GM18873 (cell line): ENCODE measurements around the gene RHOJ.
"Not testable (repeated sequence)": the region's sequence is repeated elsewhere in the genome, so short reads cannot be mapped to it uniquely, and the experiment has no call there.

ENCODE experiments used
- ATAC-seq: cut with Tn5 transposase; IDR thresholded peaks from one replicate; pipeline ENCODE4 v1.9.1; 2021; ENCODE audit warnings: mild to moderate bottlenecking, moderate library complexity, moderate number of reproducible peaks; ENCODE audit not compliant: unreplicated experiment, low FRiP score

RHOJ gene

DNA sequence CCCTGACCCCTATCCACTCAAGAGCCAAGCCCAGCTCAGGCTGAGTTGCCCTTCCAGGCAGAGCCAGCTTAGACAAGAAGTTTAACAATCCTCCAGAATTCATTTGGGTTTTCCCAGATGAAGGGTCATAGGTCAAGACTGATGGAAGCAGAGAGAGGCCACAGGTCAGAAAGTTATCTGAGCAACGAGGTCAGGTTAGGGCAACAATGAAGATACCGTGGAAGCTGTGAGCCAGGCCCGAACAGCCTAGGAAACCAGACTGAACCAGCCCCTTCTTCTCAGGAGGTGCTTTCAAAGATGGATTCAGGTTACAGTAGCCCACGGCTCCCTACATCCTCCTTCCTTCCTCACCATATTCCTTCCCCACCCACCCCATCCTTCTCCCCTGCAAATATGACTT, 53.1 kb downstream of the RHOJ start:
- ATAC-seq: no peak

DNA sequence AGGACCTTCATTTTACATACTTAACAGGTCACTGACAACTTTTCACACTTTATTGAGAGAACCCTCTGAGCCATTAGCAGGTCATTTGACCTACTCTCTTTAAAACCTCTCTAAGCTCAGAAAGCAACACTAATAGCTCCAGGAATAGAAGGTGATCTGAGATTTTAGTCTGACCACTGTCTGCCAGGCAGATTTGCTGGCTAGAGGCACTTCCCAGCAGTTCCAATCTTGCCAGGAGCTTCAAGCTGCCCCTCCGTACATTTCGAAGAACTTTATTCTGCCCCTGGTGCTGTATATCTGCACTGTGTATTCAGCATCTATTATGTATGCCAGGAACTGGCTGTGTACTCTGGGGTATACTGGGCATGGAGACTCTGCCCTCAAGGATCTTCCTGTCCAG, 58.2 kb downstream of the RHOJ start:
- no peak for ATAC-seq

DNA sequence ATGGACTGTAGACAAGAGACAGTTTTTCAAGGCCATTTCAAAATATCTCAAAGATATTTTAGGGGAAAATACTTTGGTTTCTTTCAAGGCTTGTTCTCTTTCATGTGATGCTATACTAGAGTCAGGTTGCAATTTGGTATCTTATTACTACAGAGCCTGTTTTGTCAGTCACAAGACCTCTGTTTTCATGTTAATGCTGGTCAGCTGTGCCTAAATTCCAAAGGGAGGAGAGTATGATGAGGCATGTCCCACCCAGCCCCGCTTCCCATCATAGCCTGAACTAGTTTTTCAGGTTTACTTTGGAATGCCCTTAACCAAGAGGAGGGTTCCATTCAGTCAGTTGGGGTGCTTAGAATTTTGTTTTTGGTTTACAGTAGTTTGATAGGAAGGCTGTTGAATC, 61.9 kb downstream of the RHOJ start:
- no peak for ATAC-seq

DNA sequence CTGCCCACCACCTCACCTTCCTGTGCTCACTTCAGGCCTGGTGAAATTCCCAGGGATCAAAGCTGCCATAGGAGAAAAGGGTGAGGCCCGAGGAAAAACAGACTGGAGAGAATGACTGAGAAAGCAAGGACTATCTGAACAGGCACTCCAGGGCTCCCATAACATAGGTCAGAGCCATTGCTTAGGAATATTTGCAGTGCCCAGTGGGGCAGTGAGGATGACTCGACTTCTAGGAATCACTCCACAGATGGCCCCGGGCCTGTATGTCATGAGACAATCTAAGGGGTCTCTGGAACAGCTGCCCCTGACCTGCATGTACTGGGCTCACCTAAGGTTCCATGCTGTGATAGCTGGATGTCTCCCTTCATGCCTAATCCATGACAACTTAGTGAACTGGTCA, 62.9 kb downstream of the RHOJ start:
- ATAC-seq: no peak

DNA sequence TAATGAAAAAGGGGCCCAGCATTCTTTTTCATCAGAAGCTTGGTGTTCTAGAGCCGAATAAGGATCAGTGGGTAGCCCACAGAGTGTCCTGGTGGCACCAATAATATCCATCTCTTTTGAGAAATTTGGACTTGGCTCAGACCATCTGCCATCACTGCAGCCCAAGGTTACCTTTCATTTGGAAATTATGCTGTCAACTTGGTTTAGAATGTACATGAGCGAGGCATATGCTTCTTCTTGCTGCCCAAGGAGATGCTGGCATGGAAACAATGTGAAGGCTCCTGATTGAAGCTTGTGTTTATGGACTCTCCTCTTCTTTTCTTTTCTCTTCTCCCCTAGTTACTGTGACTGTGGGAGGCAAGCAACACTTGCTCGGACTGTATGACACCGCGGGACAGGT, 64.5 kb downstream of the RHOJ start:
- ATAC-seq: no peak

DNA sequence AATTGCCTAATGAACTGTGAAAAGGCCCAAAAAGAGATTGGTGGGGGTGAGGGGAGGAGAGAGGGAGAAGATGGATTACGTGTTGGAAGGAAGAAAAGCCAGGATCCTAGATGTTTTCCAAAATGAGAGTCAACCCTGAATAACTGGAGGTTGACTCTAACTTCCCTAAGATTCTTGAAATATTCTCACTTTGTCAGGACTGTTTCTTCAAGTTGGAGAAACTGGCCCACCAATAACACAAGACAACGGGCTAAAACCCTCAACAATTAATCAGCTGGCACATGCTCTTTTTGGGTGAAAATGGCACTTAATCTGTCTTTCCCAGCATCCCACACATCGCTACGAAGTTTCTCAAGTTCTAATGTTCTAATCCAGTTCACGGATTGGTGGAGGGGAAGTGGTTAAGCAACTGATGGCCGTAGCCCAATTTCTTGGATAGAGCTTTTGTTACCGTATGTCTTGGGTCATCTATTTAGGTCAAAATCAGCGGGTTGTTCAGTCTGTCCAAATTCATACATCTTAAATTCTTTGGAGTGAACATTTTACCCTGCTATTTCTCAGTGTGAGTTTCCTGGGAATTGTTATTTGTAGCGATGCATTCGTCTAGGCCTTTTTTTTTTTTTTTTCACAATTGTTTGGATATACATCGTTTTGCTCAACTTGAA, 65.5 kb downstream of the RHOJ start:
- no peak for ATAC-seq

DNA sequence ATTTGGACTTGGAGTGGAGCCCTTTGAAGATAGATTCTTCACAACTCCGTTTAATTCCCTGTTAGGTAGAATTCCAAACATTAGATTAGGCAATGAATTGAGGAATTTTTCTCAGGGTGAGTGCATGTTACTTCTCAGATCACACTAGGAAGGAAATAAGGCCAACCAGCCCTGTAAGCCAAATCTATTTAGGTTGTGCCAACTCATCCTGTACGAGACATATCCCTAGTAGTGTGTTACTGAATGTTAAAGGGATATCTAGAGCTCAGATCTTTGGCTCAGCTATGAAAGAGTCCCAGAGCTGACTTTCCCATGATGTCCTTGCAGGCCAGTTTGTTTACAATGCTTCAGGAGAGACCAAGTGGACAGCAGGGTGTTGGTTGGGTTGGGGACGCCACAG, 68.9 kb downstream of the RHOJ start:
- ATAC-seq: no peak

DNA sequence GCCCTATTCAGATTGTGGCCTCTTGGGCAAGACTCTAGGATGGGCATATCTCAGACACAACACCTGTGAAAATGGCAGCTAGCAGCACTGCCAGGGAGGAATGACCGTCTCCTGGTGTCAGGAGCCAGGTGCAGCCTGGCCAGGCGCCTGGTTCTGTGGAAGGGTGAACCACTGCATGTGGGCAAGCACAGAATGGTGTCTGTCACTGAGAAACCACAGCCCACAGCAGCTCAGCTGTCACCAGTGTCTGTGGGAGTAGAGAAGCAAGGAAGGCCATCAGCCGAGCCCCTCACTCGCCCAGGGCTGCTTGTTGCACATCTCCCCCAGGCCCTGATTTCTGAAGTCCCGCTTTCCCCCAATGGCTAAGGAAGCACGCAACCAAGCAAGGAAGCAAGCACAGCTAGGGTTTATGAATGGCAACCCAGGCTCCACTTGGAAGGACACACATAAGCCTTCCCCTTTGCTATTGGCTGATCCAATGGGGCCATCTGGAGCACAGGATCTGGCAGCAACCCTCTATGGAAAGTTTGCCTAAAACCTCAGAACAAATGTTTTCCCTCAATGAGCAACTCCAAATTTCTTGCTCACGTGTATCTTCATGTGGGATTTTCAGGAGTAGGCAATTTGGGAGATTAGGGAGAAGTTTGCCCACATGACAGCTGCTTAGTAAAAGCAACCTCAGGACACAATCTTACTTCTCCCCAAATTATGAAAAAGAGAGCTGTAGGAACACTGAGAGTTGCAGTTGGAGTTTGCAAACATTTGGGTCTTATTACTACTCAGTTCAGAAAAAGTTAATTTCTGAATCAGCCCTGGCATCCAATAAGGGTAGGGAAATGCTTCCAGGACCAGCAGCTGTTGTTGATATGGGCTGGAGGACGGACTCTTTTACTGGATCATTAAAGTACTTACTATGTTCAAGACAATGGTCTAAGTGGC, 69.7 kb downstream of the RHOJ start:
- ATAC-seq: no peak

DNA sequence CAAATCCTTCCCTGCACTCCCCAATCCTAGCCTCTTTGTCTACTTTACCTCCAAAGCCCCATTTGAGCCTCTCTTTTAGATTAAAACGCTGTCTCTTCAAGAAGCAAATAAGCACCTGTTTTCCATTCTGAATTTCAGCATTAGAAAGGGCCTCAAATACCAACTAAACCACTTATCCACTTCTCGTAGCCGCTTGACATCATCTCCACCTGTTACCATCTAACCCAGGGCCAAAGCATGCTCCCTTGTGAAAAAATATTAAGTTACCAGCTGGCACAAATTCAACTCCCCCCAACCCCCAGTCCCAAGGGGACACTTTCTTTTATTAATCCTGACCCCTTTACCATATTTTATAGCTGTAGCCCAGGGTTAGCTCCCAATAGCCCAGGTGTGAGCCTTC, 71.4 kb downstream of the RHOJ start:
- no peak for ATAC-seq

DNA sequence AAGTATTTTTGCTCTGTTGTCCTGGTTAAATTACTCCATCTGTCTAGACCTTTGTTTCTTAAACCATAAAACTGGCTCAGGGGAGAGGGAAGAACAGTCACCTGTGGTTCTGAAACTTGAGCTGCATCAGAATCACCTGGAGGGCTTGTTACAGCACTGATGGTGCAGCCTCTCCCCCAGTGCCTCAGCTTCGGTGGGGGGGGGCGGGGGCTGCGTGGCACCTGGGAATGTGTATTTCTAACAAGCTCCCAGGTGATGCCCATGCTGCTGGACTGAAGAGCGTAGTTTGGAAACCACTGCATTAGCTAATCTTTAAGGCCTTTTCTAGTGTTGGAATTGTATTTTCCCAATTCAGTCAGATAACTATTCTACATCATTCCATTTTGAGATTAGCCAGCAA, 71.8 kb downstream of the RHOJ start:
- ATAC-seq: no peak

DNA sequence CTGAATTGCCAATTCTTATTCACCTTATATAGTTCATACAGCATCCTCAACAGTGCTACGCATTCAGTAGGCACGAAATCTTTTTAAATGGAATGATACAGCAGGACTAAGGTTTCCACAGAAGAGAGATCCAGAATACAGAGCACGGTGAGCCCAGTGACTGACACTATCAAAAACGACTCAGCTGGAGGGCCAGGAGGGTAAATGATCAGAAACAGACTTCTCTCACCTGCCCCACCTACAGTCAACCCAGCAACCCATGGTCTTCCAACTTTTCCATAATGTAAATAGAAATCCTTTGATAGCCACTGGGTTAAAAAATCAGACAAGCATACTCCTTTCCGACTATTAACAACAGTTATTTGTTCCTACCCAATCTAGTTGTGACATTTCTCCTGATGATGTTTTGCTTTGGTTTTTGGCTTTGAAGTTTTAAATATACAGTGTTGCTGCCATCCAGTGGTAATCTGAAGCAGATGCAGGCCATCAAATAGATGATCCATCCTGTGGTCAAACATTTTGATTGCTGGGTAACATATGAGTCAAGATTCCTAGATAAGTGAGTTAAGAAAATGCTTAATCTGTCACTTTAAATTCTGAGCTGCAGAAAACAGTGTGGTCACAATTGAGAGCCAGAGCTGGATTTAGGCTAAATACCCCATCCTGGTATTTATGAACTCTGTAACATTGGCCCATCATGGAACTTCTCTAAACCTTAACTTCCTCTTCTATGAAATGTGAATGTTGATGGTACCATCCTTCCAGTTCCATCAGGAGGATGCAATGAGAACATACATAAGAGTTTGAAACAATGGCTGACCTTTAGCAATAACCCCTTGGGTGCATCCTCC, 72.5 kb downstream of the RHOJ start:
- no peak for ATAC-seq

DNA sequence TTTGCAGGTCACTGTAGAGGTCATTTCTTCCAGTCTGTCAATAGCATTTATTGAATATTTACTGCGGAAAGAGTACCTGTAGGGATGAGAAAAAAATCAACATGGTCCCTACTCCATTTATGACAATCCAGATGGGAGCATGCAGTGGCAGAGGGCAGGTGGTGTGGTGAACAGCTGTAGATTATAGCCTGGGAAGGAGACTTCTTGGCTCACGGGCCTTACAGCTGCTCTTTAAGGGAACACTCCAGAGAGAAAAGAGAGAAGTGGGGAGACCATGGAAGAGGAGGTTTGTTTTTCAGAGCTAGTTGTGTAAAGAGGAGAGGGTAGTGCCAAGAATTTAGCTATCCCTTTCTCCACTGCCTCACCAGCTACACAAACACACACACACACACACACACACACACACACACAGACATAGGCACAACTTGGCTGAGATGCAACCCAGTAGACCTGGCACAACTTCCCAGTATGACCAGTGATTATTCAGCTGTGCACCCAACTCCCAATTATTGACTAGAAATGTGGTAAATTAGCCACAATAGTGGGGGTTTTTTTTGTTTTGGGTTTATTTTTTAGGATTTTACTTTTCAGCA, 73.4 kb downstream of the RHOJ start:
- no peak for ATAC-seq

DNA sequence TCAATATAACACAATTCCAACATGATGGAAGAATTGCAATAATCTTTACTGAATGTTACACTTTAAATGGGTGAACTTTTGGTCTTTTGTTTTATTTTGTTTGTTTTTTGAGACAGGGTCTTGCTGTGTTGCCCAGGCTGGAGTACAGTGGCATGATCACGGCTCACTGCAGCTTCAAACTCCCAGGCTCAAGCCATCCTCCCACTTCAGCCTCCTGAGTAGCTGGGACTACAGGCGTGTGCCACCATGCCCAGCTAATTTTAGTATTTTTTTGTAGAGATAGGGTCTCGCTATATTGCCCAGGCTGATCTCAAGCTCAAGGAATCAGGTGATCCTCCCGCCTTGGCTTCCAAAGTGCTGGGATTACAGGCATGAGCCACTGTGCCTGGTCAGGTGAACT, 75.7 kb downstream of the RHOJ start:
- not testable (repeated sequence) for ATAC-seq

DNA sequence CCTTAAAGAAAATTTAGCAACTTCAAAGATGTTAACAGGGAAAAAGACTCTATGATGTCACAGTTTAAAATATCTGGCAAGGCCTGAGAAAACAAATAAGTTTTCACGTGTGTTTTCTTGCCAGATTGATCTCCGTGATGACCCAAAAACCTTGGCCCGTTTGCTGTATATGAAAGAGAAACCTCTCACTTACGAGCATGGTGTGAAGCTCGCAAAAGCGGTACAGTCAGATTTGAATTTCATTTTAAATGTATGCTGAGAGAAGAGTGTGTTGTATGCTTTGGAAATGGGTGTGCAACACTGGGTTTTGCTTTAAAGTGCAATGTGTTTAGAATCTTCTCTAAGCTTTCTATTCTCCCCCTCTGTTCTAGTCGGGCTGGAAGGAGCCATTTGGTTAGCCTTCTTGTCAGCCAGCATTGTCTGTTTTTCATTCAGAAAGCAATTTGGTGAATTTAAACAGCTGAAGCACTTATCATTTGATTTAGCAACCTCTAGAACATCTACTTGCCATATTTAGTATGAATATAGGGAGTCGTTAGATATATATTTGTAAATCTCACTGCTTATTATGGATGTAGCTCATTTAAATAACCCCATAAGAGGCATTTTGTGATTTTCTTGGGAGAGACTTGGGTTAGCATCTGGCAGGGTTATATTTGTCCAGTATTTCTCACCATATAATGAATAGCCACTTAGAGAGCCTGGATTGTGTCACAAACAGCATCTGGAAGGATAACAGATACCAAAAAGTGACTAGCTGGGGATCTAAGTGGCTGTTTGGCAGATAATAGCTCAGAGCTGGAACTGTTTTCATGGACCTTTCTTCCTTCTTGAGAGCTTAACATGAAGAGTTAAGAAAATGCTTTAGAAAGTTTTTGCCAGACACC, 79.0 kb downstream of the RHOJ start:
- no peak for ATAC-seq

DNA sequence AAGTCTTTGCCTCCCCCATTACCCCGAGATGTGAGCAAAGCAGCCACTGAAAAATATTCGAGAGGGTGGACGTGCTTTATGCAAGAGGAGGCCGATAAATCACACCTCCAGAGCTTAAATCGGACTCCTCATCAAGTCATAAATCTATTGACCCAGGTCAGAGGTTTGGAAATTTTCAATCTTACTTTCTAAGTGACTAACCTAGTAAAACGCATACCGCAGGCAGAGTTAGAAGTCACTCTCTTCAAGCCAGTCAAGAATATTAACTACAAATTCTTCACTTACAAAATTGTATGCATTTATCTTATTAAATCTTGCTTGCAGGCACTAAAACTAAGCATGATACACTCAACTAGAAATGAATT, 79.6 kb downstream of the RHOJ start:
- no peak for ATAC-seq

DNA sequence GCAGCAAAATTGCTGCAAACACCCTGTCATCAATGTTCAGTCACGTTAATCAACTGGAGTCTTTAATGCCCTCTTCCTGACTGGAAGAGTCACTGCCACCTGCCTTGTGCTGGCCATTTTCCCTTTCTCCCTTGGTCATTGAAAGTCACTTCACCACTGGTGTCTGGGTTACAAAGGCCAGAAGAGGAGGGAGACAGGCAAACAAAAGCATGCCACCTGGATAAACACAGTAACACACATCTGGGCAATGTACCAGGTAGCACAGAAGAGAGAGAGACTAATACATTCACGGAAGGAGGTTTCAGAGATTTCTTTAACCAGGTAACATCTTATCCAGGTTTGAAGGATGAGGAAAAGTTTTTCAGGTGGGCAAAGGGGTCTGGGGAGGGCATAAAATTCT, 81.8 kb downstream of the RHOJ start:
- ATAC-seq: no peak

DNA sequence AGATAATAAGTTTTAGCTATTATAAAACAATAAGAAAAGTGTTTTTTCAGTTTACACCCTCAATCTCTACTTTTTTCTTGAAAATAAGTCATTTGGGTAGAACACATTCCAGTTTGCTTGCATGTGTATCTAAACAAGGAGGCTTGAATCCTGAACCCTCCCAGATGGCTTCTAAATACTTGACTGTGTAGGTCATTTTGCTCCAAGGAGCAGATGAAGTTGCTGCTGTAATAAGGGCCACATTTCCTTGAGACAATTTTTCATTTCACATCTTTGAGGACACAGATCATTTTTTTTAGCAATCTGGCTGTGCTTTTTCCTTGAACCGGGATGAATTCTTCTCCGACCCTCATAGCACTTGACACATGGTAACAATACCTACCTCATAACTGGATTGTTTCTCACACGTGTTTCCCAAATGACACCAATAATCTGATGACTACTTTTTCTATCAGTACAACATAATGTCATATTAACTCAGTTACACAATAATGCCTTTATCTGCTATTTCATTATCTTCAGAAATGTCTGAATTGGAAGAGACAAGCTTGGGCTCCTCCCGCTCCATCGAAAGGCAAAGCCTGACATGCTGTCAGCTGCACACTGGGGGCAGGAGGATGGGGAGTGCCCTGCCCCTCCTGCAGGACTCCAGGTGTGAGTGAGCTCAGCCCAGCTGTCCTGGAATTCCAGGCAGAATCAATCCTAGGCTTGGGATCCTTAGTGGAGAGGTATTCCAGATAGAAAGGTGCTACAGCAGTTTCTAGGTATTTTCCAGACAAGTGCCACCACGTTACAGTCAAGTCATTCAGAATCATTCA, 83.6 kb downstream of the RHOJ start:
- no peak for ATAC-seq

DNA sequence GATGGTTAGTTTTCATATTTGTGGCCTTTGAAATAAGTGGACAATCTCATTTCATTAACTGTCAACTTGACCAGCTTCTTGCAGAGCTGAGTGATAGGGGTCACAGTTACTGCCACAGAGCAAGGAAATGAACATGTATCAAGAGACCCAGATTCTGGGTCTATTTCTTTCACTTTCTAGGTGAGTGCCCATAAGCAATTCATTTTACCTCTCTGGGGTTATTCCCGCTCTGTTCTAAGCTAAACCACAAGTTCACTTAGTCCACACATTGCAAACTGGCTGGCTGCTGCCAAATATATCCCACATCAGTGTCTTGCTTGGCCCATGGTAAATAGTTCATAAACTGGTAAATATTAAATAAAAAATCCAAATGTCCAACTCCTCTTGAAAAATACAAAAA, 84.6 kb downstream of the RHOJ start:
- ATAC-seq: no peak
